22Rv1 (cell line): ENCODE measurements around the gene TBC1D32.

Source experiments
- CTCF ChIP-seq: fragments of 450-650 bp; IDR thresholded peaks from 2 replicates; pipeline ENCODE4 v1.5.1; 2017; ENCODE audit warnings: mild to moderate bottlenecking
- ZFX ChIP-seq: fragments of 450-650 bp; IDR thresholded peaks from 2 replicates; pipeline ENCODE4 v1.6.1; 2017; ENCODE audit warnings: antibody characterized with exemption, borderline replicate concordance

GRCh38 chr6:121033091-121033490 lies 301.2 kb downstream of the TBC1D32 start:
- no peak for TF ChIP-seq CTCF
- no peak for TF ChIP-seq ZFX
